Effector CD4-positive, alpha-beta T cell (primary cell): ENCODE measurements around the gene CFAP54.
"Not testable (repeated sequence)": the region's sequence is repeated elsewhere in the genome, so short reads cannot be mapped to it uniquely, and the experiment has no call there.

Experiments used
- DNase-seq: peaks from one replicate; pipeline ENCODE4 v3.0.0-alpha.2; 2020

The CFAP54 gene

DNA sequence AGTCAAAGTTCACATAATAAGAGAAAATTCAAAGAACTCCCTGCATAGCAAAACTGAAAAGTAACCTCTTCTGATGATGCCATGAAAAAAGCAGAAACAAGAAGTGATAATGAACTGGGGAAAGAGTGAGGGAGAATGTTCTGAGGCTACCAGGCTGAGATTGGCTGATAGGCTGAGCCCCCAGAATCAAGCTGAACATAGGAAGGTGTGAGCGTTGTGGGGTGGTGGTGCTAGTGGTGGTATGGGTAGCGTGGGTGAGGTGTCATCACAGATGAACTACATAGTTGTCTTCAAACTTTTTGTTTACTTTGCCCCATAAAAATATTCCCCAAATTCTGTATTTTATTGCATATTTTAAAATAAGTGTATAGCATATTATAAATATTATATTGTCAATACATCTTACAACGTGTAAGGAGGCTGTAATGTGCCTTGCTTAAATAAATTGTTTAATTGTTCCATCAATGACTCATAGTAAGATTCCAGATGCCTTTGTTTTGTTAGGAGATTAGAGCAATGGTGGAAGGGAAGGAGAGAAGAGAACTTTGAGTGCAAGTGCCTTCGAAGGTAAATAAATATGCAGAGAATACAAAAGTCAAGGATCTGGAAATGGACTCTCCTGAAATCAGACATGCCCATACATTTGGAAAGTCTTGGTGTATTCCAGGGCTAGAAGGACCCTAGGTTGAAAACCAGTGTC lies 15.8 kb upstream of the CFAP54 start:
- no peak for DNase-seq

DNA sequence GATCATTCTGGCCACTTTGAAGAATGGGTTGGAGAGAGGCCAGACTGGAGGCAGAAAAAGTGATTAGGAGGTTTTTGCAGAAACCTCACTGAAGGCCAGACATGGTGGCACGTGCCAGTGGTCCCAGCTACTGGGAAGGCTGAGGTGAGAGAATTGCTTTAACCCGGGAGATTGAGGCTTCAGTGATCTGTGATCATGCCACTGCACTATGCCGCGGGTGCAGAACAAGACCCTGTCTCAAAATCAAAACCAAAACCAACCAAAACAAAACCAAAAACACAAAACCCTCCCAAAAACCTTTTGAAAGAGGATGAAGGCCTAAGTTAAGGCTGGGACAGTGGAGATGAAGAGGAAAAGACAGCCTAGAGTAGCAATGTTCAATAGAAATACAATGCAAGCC lies 15.2 kb upstream of the CFAP54 start:
- no peak for DNase-seq

- no peak for DNase-seq
These were observed 11.4 kb upstream of the CFAP54 start for GRCh38 chr12:96478011-96478410.

- DNase-seq: no peak
These were observed 7.3 kb upstream of the CFAP54 start for GRCh38 chr12:96482086-96482485.

- DNase-seq: no peak
These were observed 6.3 kb upstream of the CFAP54 start for GRCh38 chr12:96483116-96483515.

DNA sequence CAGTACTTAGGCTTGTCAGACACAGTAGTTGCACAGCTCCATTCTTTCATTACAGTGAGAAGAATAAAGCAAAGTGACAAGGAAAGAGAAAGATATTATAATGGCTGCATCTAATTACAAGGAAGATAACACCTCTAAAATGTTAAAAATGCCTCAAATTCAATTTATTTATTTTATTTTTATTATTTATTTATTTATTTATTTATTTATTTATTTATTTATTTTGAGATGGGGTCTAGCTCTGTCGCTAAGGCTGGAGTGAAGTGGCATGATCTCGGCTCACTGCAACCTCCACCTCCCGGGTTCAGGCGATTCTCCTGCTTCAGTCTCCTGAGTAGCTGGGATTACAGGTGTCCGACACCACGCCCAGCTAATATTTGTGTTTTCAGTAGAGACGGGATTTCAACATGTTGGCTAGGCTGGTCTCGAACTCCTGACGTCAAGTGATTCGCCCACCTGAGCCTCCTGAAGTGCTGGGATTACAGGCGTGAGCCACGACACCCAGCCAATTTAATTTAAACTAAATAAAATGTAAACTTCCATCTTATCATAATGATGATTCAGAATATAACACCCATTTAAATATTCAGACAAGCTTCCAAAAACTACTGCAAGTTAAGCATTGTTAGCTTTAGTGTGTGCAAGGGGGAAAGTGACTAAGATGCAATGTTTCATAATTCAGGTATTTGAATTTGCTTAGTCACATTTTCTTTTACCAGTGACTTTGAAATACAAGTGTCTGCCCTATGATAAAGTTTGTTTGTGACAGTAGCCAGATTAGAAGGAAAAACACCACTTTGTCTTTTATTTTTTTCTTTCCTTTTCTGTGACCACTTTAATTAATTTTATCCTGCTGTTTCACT lies 2.4 kb upstream of the CFAP54 start:
- DNase-seq: no peak

GRCh38 chr12:96487634-96488033 lies 1.7 kb upstream of the CFAP54 start:
- DNase-seq: no peak

DNA sequence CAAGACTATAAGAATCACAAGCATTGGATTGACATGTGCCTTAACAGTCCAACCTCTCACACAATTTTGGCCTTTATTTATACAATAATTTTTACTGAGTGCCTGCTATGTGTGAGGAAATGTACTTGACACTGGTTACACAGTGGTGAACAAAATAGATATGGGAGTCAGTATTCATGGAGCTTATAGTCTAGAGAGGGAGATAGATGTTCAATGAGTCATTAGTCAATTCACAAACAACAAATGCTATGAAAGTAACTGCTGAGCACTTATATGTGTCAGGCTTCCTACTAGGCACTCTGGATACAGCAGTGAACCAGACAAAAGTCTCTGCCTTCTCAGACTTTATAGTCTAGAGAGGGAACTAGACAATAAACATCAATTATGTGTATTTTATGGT lies 3.7 kb downstream of the CFAP54 start:
- no peak for DNase-seq

DNA sequence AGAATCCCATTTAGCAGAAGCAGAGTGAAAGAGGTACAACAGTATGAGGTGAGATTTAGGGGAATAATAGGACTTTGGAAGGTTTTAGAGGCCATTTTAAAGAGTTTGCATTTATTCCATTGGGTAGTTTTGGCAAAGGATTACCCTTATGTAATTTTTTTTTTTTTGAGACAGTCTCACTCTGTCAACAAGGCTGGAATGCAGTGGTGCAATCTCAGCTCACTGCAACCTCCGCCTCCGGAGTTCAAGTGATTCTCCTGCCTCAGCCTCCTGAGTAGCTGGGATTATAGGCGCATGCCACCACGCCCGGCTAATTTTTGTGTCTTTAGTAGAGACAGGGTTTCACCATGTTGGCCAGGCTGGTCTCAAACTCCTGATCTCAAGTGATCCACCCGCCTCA lies 4.8 kb downstream of the CFAP54 start:
- not testable (repeated sequence) for DNase-seq

GRCh38 chr12:96495155-96495554 lies 5.8 kb downstream of the CFAP54 start:
- no peak for DNase-seq

- no peak for DNase-seq
These were observed 6.6 kb downstream of the CFAP54 start for GRCh38 chr12:96495841-96496545.

DNA sequence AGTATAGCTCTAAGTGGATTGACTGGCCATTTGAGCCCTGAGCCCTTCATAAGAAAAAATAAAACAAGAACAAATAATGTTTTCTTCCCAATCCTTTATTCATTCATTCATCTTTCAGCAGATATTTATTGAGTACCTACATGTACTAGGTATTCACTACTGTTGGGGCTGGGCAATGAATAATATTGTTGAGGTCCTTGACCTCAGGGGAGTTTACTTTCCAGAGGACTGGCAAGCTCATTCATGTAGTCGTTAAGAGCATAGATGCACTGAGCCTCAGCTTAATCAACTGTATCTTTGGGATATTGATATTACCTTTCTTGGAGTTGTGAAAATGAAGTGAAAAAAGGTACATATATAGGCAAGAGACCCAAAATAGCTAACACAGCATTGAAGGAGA lies 7.6 kb downstream of the CFAP54 start:
- no peak for DNase-seq

GRCh38 chr12:96497855-96498254 lies 8.5 kb downstream of the CFAP54 start:
- DNase-seq: no peak

DNA sequence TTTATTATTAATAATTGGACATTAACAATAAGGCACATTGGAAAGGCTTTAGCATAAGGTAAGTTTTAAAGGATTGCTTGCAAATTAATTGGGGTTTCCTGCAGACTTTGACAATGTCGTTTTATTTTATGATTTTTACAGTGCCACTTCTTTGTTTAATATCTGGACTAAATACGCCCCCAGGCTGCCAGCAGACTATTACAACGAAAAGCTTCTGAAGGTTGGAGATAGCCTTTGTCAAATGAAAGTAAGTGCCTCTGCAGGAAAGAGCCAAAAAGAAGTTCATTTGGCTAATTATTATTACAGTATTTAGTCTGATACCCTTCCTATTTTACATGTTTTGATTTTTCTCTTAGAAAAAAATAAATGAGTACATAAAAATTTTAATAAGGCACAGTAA lies 11.3 kb downstream of the CFAP54 start:
- no peak for DNase-seq

DNA sequence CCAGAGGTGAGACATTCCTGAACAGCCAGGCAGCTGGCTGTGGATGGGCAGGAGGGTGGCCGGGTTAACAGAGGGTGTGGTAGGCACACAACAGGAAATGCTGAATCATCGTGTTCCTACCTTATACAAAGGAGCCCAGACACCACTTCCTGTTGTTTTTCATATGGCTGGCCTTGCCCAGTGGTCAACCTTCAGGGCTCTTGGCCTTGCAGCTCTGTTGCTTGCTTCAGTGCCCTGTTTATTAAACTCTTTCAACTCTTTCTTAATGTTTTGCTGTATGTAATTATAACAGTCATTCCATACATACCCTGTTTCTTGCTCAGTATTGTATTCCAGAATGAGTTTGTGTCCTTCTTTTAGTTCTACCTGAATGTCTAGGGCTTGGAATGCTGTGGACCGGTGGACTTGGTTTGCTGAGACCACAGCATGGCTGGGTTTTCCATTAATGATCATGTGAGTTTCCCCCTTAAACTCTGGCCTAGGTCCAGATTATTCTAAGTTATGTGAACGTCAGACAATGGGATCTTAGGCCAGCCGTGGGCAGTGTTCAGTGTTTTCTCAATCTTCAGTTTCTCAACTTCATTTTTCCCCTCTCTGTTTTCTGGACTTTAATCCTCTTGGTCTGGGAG lies 11.9 kb downstream of the CFAP54 start:
- no peak for DNase-seq

DNA sequence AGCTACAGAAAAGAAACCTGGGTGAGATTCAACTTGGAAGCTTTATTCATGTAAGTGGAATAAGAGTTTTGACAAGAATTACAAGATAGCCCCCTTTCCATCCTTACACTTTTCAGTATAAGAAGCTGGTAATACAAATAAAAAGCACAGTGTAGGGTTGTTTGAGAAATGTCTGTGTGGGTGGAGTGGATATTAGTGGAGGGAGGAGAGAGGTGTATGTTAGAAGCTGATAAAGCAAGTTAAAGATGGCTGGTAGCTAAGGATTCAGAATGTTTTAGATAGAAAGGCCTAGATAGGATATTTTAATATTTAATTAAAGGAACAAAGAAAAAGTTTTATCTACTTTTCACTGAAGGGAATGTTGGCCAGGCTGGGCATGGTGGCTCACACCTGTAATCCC lies 12.5 kb downstream of the CFAP54 start:
- DNase-seq: no peak

DNA sequence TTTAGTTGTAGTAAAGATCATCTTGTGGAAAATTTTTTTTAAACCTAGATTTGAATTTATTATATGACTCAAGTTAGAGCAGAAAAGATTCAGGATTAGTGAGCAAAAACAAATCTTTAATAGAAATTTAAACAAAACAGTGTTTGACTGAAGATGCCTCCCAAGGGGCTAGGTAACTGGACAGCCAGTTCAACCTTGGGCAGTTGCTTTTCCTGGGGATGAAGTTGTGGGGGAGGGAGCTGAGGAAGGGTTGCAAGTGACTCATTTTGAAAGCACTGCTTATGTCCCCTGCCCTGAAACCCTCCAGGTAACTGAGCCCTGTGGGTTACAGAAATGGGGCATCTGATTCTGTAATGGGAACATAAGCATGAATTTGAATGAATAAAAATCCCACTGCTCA lies 13.1 kb downstream of the CFAP54 start:
- no peak for DNase-seq

DNA sequence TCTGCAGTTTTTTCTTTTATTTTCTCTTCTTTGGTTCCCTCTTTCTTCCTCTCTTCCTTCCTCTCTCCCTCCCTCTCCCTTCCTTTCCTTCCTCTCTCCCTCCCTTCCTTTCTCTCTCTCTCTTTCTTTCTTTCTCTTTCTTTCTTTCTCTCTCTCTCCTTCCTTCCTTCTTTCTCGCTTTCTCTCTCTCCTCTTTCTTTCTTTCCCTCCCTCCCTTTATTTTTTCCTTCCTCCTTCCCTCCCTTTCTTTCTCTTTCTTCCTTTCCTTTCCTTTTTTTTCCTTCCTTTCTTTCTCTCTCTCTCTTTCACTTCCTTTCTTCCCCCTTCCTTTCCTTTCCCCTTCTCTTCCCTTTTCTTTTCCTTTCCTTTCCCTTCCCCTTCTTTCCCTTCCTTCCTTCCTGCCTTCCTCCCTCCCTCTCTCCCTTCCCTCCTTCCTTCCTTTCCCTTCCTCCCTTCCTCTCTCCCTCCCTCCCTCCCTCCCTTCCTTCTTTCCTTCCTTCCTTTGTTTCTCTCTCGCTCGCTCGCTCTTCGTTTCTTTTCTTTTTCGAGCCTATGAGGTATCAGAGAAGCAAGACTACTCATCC lies 13.7 kb downstream of the CFAP54 start:
- DNase-seq: no peak

DNA sequence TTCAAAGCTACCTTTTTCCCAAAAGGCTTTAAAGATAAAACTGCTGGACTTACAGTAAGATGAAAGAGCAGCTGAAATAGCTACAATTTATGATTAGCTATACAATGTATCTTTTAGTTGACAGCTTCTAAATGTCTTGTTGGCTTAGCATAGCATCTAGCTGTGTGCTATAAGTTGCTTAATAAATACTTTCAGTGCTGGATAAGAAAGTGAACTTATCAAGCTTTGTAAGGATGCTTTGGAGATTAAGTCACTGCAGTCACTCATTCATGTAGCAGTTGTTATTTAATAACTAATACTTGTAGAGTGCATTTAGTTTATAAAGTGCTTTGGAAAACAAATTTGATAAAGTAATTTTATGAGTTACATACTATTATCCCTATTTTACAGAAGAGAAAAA lies 14.6 kb downstream of the CFAP54 start:
- no peak for DNase-seq

DNA sequence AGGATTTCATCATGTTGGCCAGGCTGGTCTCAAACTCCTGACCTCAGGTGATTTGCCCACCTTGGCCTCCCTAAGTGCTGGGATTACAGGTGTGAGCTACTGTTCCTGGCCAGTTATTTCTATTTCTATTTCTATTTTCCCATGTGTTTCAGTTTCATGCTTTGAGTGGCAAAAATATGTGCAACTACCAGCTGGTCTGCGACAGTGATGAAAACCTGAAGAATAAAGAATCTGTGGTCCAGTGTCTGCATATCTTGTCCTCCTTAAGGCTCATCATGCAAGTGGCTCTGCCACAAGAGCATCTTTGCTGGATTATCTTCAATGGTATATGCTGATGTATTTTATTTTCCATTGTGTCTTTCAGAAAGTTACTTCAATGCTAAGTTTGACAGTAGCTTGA lies 17.4 kb downstream of the CFAP54 start:
- no peak for DNase-seq

DNA sequence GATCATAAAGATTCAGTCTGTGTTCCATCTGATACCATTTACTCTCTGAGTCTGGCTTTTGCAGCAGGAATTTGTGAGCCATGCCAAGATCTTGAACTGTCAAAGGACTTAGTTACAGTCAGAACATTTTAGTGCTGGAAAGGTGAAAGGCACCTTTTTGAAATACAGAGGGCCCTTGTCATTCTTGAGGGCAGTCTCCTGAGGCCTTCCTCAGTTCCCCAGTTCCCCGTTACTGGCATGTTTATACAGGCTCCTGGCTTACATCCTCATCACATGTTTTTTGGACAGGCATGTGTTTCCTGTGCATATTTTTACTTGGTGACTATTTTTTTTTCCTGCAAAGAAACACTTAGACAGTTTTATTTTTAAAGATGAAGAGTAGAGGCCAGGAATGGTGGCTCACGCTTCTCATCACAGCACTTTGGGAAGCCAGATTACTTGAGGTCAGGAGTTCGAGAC lies 21.0 kb downstream of the CFAP54 start:
- DNase-seq: no peak

DNA sequence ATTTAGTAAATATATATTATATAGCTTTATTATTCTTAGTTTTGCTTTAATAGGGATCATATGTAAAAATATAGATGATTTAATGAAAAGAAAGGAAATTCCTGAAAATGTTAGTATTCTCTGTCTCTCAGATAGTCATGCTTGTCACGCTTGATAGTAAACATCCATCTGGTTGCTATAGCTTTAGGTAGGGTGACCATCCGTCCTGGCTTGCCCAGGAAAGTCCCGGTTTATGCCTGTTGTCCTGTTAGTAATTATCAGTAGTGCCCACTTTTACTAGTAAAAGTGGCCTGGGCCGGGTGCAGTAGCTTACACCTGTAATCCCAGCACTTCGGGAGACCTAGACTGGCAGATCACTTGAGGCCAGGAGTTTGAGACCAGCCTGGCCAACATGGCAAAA lies 23.8 kb downstream of the CFAP54 start:
- DNase-seq: no peak

DNA sequence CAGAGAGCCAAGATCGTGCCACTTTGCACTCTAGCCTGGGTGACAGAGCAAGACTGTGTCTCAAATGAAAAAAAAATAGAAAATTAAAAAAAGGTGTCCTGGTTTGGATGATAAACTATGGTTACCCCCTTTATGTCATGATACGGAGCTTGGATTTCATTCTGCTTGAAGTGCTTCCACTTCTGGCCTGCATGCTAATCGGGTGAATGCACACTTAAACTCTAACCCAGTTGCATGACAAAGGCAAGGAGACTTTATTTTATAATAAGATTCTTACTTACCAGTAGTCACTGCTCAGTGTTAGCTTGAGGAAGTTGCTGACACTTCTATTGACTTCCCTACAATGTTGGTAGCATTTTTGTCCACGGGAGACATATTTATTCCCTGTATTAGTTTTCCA lies 24.3 kb downstream of the CFAP54 start:
- no peak for DNase-seq
